A673 (cell line): ENCODE measurements around the gene HRH3.

Experiments used
- CTCF ChIP-seq: fragments of 300-800, 200-600 bp; sonication (generic); conservative IDR thresholded peaks from 2 replicates; pipeline ENCODE4 v1.5.1; 2017; ENCODE audit warnings: low read depth, mild to moderate bottlenecking, antibody characterized with exemption, low read length, moderate library complexity, mixed read lengths
- EZH2 ChIP-seq: fragments of 200-600 bp; sonication (generic); IDR thresholded peaks from 2 replicates; pipeline ENCODE4 v1.6.1; 2017; ENCODE audit warnings: borderline replicate concordance, low read depth, mild to moderate bottlenecking, mixed read lengths, antibody characterized with exemption, low read length; ENCODE audit not compliant: poor library complexity, severe bottlenecking

- TF ChIP-seq CTCF (no peak), EZH2 (no peak)
These were observed 13.7 kb downstream of the HRH3 start for GRCh38 chr20:62206388-62206775.
